HG03064 (cell line): ENCODE results near the gene RAB7B.

ENCODE experiments used
- ATAC-seq: cut with Tn5 transposase; IDR thresholded peaks from one replicate; pipeline ENCODE4 v1.9.1; 2021; ENCODE audit warnings: low read depth; ENCODE audit not compliant: unreplicated experiment

The RAB7B gene

DNA sequence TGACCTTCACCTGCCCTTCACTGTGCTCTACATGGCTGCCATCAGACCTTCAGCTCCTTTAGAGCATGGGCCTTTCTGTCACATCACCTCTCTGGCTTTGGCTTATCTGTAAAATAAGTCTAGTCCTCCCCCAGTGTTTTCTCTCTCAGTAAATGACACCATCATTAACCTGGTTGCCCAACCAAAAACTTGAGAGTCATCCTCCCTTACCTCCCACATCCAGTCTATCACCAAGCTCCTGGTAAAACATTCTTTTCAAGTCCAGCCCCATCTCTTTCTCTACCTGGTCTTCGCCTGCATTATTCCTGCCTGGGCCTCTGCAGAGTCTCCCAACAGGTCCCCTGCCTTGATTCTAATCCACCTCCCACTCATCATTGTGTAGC is 73.0 kb downstream of the RAB7B start:
- no peak for ATAC-seq

GRCh38 chr1:205929496-205930194 is 73.5 kb downstream of the RAB7B start:
- ATAC-seq: no peak

DNA sequence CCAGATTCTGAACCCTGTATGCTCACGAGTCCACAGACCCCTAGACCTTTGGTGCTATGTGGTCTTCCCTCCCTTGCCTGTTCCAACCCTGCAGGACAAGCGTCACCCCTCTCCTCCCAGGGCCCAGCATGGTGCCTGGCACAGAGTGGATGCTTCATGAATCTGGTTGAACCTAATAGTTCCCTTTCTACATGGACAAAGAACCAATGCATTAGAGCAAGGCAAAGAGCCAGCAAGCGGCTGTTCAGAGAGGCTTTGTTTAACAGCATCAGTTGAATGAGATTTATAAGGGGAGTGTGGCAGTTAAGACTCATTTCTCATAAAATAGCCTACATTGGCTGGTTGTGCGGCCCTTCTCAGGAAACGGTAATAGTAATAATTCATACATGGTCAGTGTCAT is 74.9 kb downstream of the RAB7B start:
- no peak for ATAC-seq

DNA sequence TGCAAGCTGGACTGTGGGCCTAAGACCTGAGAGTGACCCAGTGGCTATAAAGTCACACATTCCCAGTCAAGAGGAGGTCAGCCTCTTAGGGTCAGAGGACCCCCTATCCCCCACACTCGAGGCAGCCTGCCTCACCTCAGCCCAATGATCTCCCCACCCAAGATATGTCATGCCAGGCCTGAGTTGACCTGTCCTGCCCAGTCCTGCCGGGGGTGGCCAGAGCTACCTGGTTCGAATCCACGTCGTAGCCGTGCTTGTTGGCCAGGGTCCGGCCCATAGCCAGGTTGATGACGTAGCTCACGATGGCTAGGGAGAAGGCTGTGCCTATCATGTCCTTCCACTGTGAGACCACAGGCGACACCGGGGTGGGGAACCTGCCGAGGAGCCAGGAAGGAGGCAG is 75.5 kb downstream of the RAB7B start:
- ATAC-seq: no peak

- no peak for ATAC-seq
These were observed 75.9 kb downstream of the RAB7B start for GRCh38 chr1:205927247-205927646.
